CD8-positive, alpha-beta memory T cell (primary cell): ENCODE measurements around the gene CYP46A1. TPM values are rescaled to one million over a fixed set of nuclear protein-coding genes. Genes with fewer than 3 reads are reported as not detected.
A peak's percentile ranks its signal among the peaks of the same experiment; 100 is the strongest.

Experiments
- CTCF ChIA-PET: fragments of 350-600 bp; sonication (Branson Sonifier 250); formaldehyde crosslinking; loops from one replicate; lab custom pipeline; 2021; ENCODE audit warnings: antibody characterized with exemption; lab: Charles Lee
- POLR2A ChIA-PET: fragments of 350-600 bp; sonication (Branson Sonifier 250); formaldehyde crosslinking; loops from one replicate; lab custom pipeline; 2021; ENCODE audit warnings: antibody characterized with exemption; lab: Charles Lee
- DNase-seq, 5 donors: peaks; one replicate each; pipeline versions ENCODE4 v3.0.0 to v3.0.0-alpha.2; 2020 to 2022; ENCODE audit warnings: mixed read lengths in 1 of 5
- H3K27ac ChIP-seq: one replicate; pipeline ENCODE4 v1.7.0; 2013; ENCODE audit warnings: low read depth, mild to moderate bottlenecking, low read length, moderate library complexity
- H3K27me3 ChIP-seq: 2 replicates; pipeline ENCODE4 v1.7.0; 2013; ENCODE audit warnings: low read length, mild to moderate bottlenecking; ENCODE audit not compliant: insufficient read depth, poor library complexity, severe bottlenecking
- H3K36me3 ChIP-seq: 2 replicates; pipeline ENCODE4 v1.7.0; 2013; ENCODE audit warnings: mild to moderate bottlenecking, low read length, moderate library complexity; ENCODE audit not compliant: insufficient read depth
- H3K4me1 ChIP-seq: 2 replicates; pipeline ENCODE4 v1.7.0; 2013; ENCODE audit warnings: mild to moderate bottlenecking, low read length, moderate library complexity; ENCODE audit not compliant: insufficient read depth
- H3K4me3 ChIP-seq: 2 replicates; pipeline ENCODE4 v1.7.0; 2013; ENCODE audit warnings: mild to moderate bottlenecking, low read length
- H3K9me3 ChIP-seq: 2 replicates; pipeline ENCODE4 v1.7.0; 2013; ENCODE audit warnings: mild to moderate bottlenecking, low read length
- H3K27ac Mint-ChIP-seq, 8 donors: one replicate each; pipeline ENCODE4 v1.8.0; 2020 to 2021; ENCODE audit warnings: mixed read lengths in 8 of 8, mild to moderate bottlenecking in 6 of 8, inconsistent platforms in 3 of 8, moderate library complexity in 3 of 8
- H3K27me3 Mint-ChIP-seq, 2 donors: one replicate each; pipeline ENCODE4 v1.8.0; 2020 to 2021; ENCODE audit warnings: mixed read lengths in 2 of 2, mild to moderate bottlenecking in 1 of 2, moderate library complexity in 1 of 2
- H3K36me3 Mint-ChIP-seq, 3 donors: one replicate each; pipeline ENCODE4 v1.8.0; 2020 to 2021; ENCODE audit warnings: mixed read lengths in 3 of 3, inconsistent platforms in 1 of 3, mild to moderate bottlenecking in 1 of 3
- H3K4me1 Mint-ChIP-seq, 3 donors: one replicate each; pipeline ENCODE4 v1.8.0; 2020 to 2021; ENCODE audit warnings: mixed read lengths in 3 of 3, inconsistent platforms in 1 of 3, mild to moderate bottlenecking in 1 of 3
- H3K4me3 Mint-ChIP-seq, 7 donors: one replicate each; pipeline ENCODE4 v1.8.0; 2020 to 2021; ENCODE audit warnings: mixed read lengths in 7 of 7, mild to moderate bottlenecking in 6 of 7, moderate library complexity in 4 of 7, inconsistent platforms in 2 of 7
- H3K9me3 Mint-ChIP-seq, 5 donors: one replicate each; pipeline ENCODE4 v1.8.0; 2020 to 2022; ENCODE audit warnings: mixed read lengths in 5 of 5, mild to moderate bottlenecking in 3 of 5, moderate library complexity in 2 of 5, inconsistent platforms in 1 of 5
- polyA plus RNA-seq: library from polyadenylated mRNA; unstranded; fragments of 300-500 nt; fragmentation: Illumina TruSeq; gene quantifications from one replicate; pipeline ENCODE4 v1.2.3, GENCODE V29; 2021
- total RNA-seq, 2 experiments: library from RNA; stranded (reverse); gene quantifications; one replicate each; pipeline ENCODE4 v1.2.3, GENCODE V29; 2021

The CYP46A1 gene
- total and polyA plus RNA-seq, 3 experiments from 2014 or later: 0.07 to 0.20 TPM; not detected in 1

DNA sequence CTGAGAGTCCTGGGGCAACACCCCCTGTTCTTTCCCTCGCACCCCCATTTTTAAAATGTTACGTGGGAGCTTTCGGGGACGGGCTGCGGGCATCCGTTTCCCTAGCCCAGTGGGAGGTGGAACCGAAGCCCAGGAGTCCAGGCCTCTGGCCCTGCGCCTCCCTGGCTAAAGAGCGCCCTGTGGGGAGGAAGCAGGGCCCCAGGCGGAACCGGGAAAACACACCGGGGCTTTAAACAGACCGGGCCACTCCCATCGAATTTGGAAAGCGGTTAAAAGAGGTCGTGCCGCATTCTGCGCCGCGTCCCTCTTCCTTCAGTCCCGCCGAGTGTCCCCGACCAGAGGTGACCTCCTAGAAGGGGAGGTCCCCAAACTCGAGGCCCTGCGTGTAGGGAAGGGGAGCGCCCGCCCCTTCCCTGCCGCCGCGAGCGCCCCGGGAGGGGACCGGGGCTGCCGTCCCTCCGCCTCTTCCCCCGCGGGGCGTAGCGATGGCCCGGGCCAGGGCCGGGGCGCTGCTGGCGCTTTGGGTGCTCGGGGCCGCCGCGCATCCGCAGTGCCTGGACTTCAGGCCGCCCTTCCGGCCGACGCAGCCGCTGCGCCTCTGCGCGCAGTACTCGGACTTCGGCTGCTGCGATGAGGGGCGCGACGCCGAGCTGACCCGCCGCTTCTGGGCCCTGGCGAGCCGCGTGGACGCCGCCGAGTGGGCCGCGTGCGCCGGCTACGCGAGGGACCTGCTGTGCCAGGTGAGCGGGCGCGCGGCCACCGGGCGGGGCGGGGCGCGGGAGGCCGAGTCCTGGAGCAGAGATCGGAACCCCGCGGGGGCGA, 39.2 kb upstream of the CYP46A1 start, which contains the start of gene HHIPL1:
Gene HHIPL1, plus strand, starts transcription at position 407 of the 822 bp plus-strand sequence. Its CDS starts 79 bp downstream, at position 486.
- H3K27ac Mint-ChIP-seq: peak within 1 kb of the TSS in 1 of 8 donors; percentile 71
- H3K36me3 Mint-ChIP-seq: no peaks in the 10 kb centered on the region
- H3K4me3 Mint-ChIP-seq: peak within 1 kb of the TSS in 1 of 7 donors; percentile 41
- ChIA-PET CTCF (no interaction called here), POLR2A (no interaction called here)
- no peak for DNase-seq
- peaks cover 20 to 43% of the 10 kb centered on the region in 2 donors for H3K27me3 Mint-ChIP-seq
- no peaks in the 10 kb centered on the region for H3K36me3 ChIP-seq
- H3K9me3 ChIP-seq: no peaks in the 10 kb centered on the region
- H3K9me3 Mint-ChIP-seq: no peaks in the 10 kb centered on the region
- H3K4me1 Mint-ChIP-seq: peaks cover 0 to 3% (median 0%) of the 10 kb centered on the region in 3 donors
- H3K4me1 ChIP-seq: no peaks in the 10 kb centered on the region
- H3K27ac ChIP-seq: no peak within 1 kb of the TSS
- H3K27me3 ChIP-seq: peaks cover 10% of the 10 kb centered on the region
- no peak within 1 kb of the TSS for H3K4me3 ChIP-seq

DNA sequence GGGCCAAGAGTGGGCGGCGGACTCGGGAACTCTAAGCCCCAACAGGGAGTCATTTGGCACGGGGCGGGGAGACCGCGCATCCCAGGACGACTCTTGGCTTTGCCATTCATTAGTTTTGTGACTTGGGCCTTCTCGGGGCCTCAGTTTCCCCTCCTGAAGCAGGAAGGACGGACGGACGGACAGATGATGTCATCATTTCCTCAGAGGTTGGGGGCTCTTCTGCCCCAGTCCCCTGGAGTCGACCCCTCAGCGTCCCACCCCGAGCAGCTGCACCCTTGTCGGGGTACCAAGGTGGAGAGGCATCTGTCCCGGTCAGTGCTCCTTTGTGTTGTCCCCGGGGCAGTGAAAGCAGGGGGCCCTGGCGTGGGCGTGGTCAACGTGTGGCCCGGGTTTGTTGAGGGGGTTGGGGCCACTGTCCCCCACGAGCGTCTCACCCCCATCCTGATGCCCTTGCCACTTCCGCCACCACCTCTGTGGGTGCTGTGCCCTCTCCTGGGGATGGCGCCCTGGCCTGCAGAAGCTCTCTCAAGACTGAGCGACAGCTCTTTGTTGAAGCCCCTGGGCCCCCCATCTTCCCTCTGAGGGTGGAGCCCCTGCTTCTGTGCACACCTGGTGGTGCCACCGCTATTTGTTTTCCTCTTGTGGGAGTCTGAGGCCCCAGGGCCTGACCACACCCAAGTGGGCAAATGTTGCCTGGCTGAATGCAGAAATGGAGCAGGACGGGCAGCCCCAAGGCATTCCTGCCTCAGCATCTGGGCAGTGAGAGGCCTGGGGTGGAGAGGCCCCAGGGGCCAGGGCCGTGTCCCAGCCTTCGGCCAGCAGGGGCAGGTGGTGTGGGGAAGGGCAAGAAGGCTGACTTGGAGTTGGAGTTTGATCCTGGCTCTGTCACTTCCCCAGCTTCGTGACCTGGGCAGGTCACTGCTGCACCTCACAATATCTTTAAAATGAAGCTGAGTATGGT, 38.3 kb upstream of the CYP46A1 start:
- H3K4me1 ChIP-seq: no peaks in the 10 kb centered on the region
- no peaks in the 10 kb centered on the region for H3K9me3 ChIP-seq
- Mint-ChIP-seq H3K27me3 (peaks cover 20 to 47% of the 10 kb centered on the region in 2 donors), H3K36me3 (no peaks in the 10 kb centered on the region), H3K27ac (no peak overlapping the region), H3K4me1 (peaks cover 0 to 3% (median 0%) of the 10 kb centered on the region in 3 donors), H3K4me3 (no peak overlapping the region), H3K9me3 (no peaks in the 10 kb centered on the region)
- ChIA-PET POLR2A (no interaction called here), CTCF (no interaction called here)
- DNase-seq: no peak
- H3K4me3 ChIP-seq: no peak overlapping the region
- no peaks in the 10 kb centered on the region for H3K36me3 ChIP-seq
- H3K27ac ChIP-seq: no peak overlapping the region
- H3K27me3 ChIP-seq: peaks cover 10% of the 10 kb centered on the region

DNA sequence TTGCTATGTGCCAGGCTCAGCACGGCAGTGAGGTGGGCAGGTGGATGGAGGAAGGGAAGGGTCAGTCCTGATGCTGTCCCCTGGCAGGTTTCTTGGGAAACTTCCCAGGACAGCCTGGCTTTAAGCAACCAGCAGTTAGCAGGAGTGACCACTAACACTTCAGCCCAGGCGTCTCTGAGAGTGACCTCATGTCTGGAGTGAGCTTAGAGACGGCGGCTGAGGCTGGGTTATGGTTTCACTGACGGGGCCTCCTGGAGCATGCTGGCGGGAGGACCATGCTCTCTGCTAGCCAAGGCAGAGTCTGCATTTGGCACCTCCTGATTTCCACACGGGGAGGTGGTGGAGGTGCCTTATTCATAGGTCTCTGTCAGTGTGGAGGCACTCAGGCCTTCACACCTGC, 36.7 kb upstream of the CYP46A1 start:
- POLR2A ChIA-PET: no interaction called here
- Histone ChIP-seq H3K4me3 (no peak overlapping the region), H3K27me3 (peaks cover 10% of the 10 kb centered on the region), H3K36me3 (no peaks in the 10 kb centered on the region), H3K9me3 (no peaks in the 10 kb centered on the region), H3K4me1 (no peaks in the 10 kb centered on the region), H3K27ac (no peak overlapping the region)
- Mint-ChIP-seq H3K27me3 (peaks cover 20 to 56% of the 10 kb centered on the region in 2 donors), H3K4me1 (peaks cover 0 to 3% (median 0%) of the 10 kb centered on the region in 3 donors), H3K4me3 (no peak overlapping the region), H3K36me3 (peaks cover 0 to 3% (median 0%) of the 10 kb centered on the region in 3 donors), H3K9me3 (no peaks in the 10 kb centered on the region), H3K27ac (peak overlapping the region in 1 of 8 donors; percentile 50)
- DNase-seq: no peak
- CTCF ChIA-PET: no interaction called here

DNA sequence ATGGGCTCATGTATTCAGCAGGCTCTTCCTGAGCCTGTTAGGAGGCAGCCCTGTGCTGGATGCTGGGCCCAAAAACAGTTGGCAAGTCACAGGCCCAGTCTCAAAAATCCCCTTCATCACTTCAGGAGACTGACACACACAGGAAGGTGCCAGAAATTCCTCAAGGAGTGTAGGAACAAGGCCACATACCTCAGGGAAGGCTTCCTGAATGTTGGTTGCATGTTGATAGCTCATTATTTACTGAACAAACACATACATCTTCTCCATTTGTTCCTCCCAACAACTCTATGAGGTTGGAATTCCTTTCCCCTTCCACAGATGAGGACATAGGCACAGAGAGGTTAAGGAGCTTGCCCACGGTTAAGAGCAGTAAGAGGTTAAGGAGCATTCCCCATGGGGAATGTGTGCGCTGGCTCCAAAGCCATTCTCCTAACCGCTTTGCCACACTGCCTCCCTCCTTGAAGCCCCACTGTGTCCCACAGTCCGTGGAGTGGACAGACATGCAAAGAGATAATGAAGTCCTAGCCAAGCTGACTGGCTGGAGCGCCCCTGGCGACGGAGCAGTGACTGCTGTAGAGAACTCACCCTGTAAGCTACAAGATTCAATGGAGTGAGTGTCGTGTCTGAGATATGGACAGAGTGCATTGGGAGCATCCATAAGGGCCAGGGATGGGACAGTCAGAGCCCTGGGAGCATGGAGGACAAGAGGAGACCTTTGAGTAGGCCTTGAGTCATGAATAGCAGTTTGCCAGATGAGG, 35.9 kb upstream of the CYP46A1 start:
- CTCF ChIA-PET: no interaction called here

DNA sequence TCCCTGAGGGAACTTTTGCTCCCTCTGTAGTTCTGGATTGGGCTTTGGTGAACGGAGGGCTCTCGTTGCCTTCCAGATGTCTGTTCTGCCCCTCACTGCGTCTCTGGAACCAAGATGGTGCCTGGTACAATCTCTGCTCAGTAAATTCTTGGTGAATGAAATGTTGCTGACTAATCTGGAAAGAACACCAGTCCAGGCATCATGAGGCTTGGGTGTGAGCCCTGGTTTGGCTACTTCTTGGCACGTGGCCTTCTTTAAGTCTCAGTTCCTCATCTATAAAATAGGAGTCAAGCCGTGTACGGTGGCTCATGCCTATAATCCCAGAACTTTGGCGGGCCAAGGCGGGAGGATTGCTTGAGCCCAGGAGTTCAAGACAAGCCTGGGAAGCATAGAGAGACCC, 34.9 kb upstream of the CYP46A1 start:
- H3K27ac Mint-ChIP-seq: no peak overlapping the region
- Histone ChIP-seq H3K4me3 (no peak overlapping the region), H3K27ac (no peak overlapping the region), H3K9me3 (no peaks in the 10 kb centered on the region), H3K27me3 (peaks cover 10% of the 10 kb centered on the region), H3K4me1 (no peaks in the 10 kb centered on the region), H3K36me3 (no peaks in the 10 kb centered on the region)
- H3K27me3 Mint-ChIP-seq: peaks cover 16 to 54% of the 10 kb centered on the region in 2 donors
- CTCF ChIA-PET: interaction anchor here (0.6 kb wide), 1 partner anchor 21 kb away, joined by 3 read pairs; no protein-coding TSS in a partner anchor
- peaks cover 0 to 3% (median 0%) of the 10 kb centered on the region in 3 donors for H3K4me1 Mint-ChIP-seq
- H3K4me3 Mint-ChIP-seq: no peak overlapping the region
- no peak for DNase-seq
- no peaks in the 10 kb centered on the region for H3K9me3 Mint-ChIP-seq
- peaks cover 0 to 3% (median 0%) of the 10 kb centered on the region in 3 donors for H3K36me3 Mint-ChIP-seq
- POLR2A ChIA-PET: no interaction called here

More for the DNA sequence above, 35.9 kb upstream of the CYP46A1 start:
- no peak overlapping the region for H3K4me3 ChIP-seq
- H3K9me3 ChIP-seq: no peaks in the 10 kb centered on the region
- POLR2A ChIA-PET: no interaction called here
- no peaks in the 10 kb centered on the region for H3K36me3 ChIP-seq
- no peak overlapping the region for H3K27ac ChIP-seq
- Mint-ChIP-seq H3K9me3 (no peaks in the 10 kb centered on the region), H3K36me3 (peaks cover 0 to 3% (median 0%) of the 10 kb centered on the region in 3 donors), H3K4me3 (no peak overlapping the region), H3K27ac (no peak overlapping the region), H3K4me1 (peaks cover 0 to 3% (median 0%) of the 10 kb centered on the region in 3 donors), H3K27me3 (peaks cover 20 to 56% of the 10 kb centered on the region in 2 donors)
- H3K27me3 ChIP-seq: peaks cover 10% of the 10 kb centered on the region
- H3K4me1 ChIP-seq: no peaks in the 10 kb centered on the region
- no peak for DNase-seq

DNA sequence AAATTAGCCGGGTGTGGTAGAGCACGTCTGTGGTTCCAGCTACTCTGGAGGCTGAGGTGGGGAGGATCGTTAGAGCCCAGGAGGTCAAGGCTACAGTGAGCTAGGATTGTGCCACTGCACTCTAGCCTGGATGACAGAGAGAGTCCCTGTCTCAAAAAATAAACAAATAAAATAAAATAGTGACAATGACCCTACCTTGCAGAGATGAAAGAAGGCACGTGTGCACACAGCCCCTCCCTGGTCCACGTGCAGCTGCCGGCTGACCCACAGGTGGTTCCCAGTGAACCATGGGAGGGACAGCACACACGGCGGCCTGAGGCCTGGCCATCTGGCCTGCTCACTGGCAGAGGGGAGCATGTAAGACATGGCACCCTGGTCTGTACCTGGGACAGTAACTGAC, 34.5 kb upstream of the CYP46A1 start:
- no peak overlapping the region for H3K27ac ChIP-seq
- Mint-ChIP-seq H3K27me3 (peaks cover 17 to 56% of the 10 kb centered on the region in 2 donors), H3K9me3 (no peaks in the 10 kb centered on the region), H3K4me3 (no peak overlapping the region), H3K4me1 (peaks cover 0 to 3% (median 0%) of the 10 kb centered on the region in 3 donors), H3K36me3 (peaks cover 0 to 3% (median 0%) of the 10 kb centered on the region in 3 donors), H3K27ac (no peak overlapping the region)
- H3K36me3 ChIP-seq: no peaks in the 10 kb centered on the region
- ChIA-PET POLR2A (no interaction called here), CTCF (interaction anchor here (0.6 kb wide), 1 partner anchor 21 kb away, joined by 3 read pairs; no protein-coding TSS in a partner anchor)
- H3K27me3 ChIP-seq: peaks cover 10% of the 10 kb centered on the region
- no peak for DNase-seq
- H3K4me3 ChIP-seq: no peak overlapping the region
- no peaks in the 10 kb centered on the region for H3K9me3 ChIP-seq
- no peaks in the 10 kb centered on the region for H3K4me1 ChIP-seq

DNA sequence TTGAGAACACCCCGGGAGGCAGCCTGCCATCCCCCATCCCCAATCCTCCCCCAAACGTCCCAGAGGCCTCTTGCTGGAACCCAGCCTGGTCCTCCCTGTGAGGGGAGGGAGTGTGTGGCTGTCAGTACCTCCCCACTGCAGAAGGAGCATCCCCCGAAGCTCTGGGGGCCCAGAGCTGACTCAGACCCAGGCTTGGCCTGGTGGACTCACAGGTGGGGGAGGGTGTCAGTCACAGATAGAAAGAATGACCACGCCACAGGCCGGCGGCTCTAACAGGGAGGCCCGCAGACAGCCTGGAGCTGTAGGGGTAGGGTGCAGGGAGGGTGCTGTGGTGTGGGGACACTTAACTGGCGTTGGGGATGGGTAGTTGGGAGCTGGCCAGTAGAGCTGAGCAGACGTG, 33.9 kb upstream of the CYP46A1 start:
- peaks cover 10% of the 10 kb centered on the region for H3K27me3 ChIP-seq
- H3K9me3 ChIP-seq: no peaks in the 10 kb centered on the region
- ChIA-PET CTCF (interaction anchor here (0.6 kb wide), 1 partner anchor 22 kb away, joined by 3 read pairs; no protein-coding TSS in a partner anchor), POLR2A (no interaction called here)
- H3K27me3 Mint-ChIP-seq: peaks cover 22 to 59% of the 10 kb centered on the region in 2 donors
- H3K27ac ChIP-seq: no peak overlapping the region
- H3K36me3 ChIP-seq: no peaks in the 10 kb centered on the region
- no peak overlapping the region for H3K4me3 Mint-ChIP-seq
- H3K4me3 ChIP-seq: no peak overlapping the region
- H3K4me1 Mint-ChIP-seq: peaks cover 0 to 3% (median 0%) of the 10 kb centered on the region in 3 donors
- peaks cover 0 to 3% (median 0%) of the 10 kb centered on the region in 3 donors for H3K36me3 Mint-ChIP-seq
- DNase-seq: no peak
- no peaks in the 10 kb centered on the region for H3K9me3 Mint-ChIP-seq
- no peak overlapping the region for H3K27ac Mint-ChIP-seq
- no peaks in the 10 kb centered on the region for H3K4me1 ChIP-seq
